Stomach (tissue), 9 donors: ENCODE results near the gene PRDM13. TPM values are rescaled to one million over a fixed set of nuclear protein-coding genes. Genes with fewer than 3 reads are reported as not detected.

Source experiments
- DNase-seq, 2 donors: peaks; one replicate each; pipeline versions ENCODE4 v3.0.0 to v3.0.0-alpha.2; 2013 to 2019
- H3K27ac ChIP-seq, 5 donors: fragments of 200-600 bp in 4 of 5; sonication (generic) in 4 of 5; one replicate each; pipeline ENCODE4 v1.5.1; 2013 to 2019; ENCODE audit warnings: mild to moderate bottlenecking in 1 of 5, moderate library complexity in 1 of 5
- H3K27me3 ChIP-seq, 3 donors: fragments of 200-600 bp; sonication (generic); one replicate each; pipeline ENCODE4 v1.5.1; 2017 to 2019; ENCODE audit warnings: mixed run types in 1 of 3
- H3K36me3 ChIP-seq, 4 donors: fragments of 200-600 bp; sonication (generic); 1 replicate in 3 of 4; 2 replicates in 1 of 4; pipeline ENCODE4 v1.5.1; 2016 to 2019
- H3K4me1 ChIP-seq, 4 donors: fragments of 200-600 bp; sonication (generic); one replicate each; pipeline ENCODE4 v1.5.1; 2016 to 2019
- H3K4me3 ChIP-seq, 4 donors: fragments of 200-600 bp; sonication (generic) in 3 of 4; one replicate each; pipeline ENCODE4 v1.5.1; 2016 to 2019; ENCODE audit warnings: mild to moderate bottlenecking in 1 of 4
- H3K9me3 ChIP-seq, 4 donors: fragments of 200-600 bp; sonication (generic); one replicate each; pipeline ENCODE4 v1.5.1; 2016 to 2019
- CTCF ChIP-seq, 7 experiments: fragments of 450-650 bp in 4 of 7; fragments of 200-600 bp in 3 of 7; sonication (generic) in 3 of 7; IDR thresholded peaks; one replicate each; pipeline ENCODE4 v1.5.1; 2016 to 2019; ENCODE audit warnings: antibody characterized with exemption in 7 of 7, control low read depth in 2 of 7, mild to moderate bottlenecking in 1 of 7
- EP300 ChIP-seq: sonication (generic); formaldehyde crosslinking; IDR thresholded peaks from one replicate; pipeline ENCODE4 v1.6.1; 2017; ENCODE audit warnings: antibody characterized with exemption
- POLR2A ChIP-seq, 4 donors: fragments of 450-650 bp; IDR thresholded peaks; one replicate each; pipeline ENCODE4 v1.6.1; 2016; ENCODE audit warnings: antibody characterized with exemption in 4 of 4, control low read depth in 2 of 4, mild to moderate bottlenecking in 1 of 4, moderate library complexity in 1 of 4
- POLR2AphosphoS5 ChIP-seq, 3 donors: sonication (generic); formaldehyde crosslinking; IDR thresholded peaks; one replicate each; pipeline ENCODE4 v1.6.1; 2016; ENCODE audit warnings: antibody characterized with exemption in 3 of 3
- WGBS, 5 donors: extraction: QIAGEN DNeasy Blood & Tissue Kit in 3 of 5; methylation state at CpG; one replicate each; pipeline versions ENCODE4 v1.1.5 to v1.1.7; 2013 to 2018; 5-methylcytosine and 5-hydroxymethylcytosine counted together
- intact Hi-C: fragments of 100-400 bp; cut with DNase I; formaldehyde crosslinking; loops from one replicate; pipeline ENCODE4 v1.15.1; 2023; ENCODE audit warnings: low total_unique reads
- polyA plus RNA-seq, 3 donors: library from polyadenylated mRNA; stranded (reverse); fragments of 200-250 nt; gene quantifications; one replicate each; pipeline ENCODE4 v1.2.3, GENCODE V29; 2013
- total RNA-seq, 5 donors: library from RNA; depleted of rRNA; stranded (reverse); fragments of >200 nt; gene quantifications; one replicate each; pipeline versions ENCODE4 v1.1.0 to v1.2.3, GENCODE V29; 2014 to 2016
- donor health status: healthy with polysubstance abuse.
- donor health status: Bipolar disorder and iron deficiency.
- donor health status: healthy.

PRDM13 gene
- total and polyA plus RNA-seq, 8 donors, result not detected

GRCh38 chr6:99587792-99588191 lies 18.8 kb upstream of the PRDM13 start:
- no peak overlapping the region for H3K4me3 ChIP-seq
- DNase-seq, result no peak
- H3K27me3 ChIP-seq, result peaks cover 11 to 71% (median 44%) of the 10 kb centered on the region in 3 donors
- H3K4me1 ChIP-seq, result peaks cover 21 to 35% (median 27%) of the 10 kb centered on the region in 4 donors
- no peak for TF ChIP-seq CTCF (IDR thresholded peaks at IDR 0.05)
- no peak for TF ChIP-seq EP300
- no peak for TF ChIP-seq POLR2A (IDR thresholded peaks at IDR 0.05)
- TF ChIP-seq POLR2AphosphoS5 (IDR thresholded peaks at IDR 0.05), result no peak
- H3K27ac ChIP-seq, result no peak overlapping the region
- 72 to 88% (median 82%) methylated on average over 4 of the region's 4 CpGs for WGBS, 5 donors
- intact Hi-C loops, result no loop called here
- no peaks in the 10 kb centered on the region for H3K9me3 ChIP-seq
- H3K36me3 ChIP-seq, result no peaks in the 10 kb centered on the region

DNA sequence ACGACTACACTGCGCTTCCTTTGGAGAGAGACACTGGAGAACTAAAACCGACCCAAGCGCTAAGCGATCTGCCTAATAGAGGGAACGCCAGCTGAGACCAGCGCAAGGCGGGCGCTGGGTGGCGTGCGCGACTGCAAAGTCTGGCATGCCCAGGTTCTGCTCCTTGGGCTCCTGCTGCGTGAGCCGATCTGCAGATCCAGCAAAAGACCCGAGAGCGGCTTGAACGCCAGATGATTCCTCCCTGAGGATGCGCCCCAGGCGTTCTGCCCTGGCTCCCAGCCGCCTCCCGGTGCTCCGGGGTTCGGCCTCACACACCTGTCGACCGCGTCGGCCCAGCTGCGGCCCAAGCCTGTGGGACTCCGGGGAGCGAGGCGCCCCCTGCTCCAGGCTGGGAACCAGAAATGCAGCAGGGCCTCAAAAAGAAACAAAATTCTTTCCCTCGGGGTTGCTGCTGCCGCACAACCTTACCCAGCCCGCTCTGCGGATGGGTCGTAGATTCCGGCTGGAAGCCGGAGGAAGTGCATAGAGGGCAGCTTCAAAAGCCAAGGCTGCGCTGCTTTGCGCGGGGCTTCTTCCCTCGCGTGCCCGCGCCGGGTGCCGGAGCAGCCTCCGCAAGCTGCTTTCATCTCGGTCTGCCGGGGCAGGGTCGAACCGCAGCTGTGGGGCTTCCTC lies 17.9 kb upstream of the PRDM13 start:
- H3K27me3 ChIP-seq, result peaks cover 11 to 76% (median 51%) of the 10 kb centered on the region in 3 donors
- peak overlapping the region; percentile 43 to 71 (median 51) for H3K4me3 ChIP-seq
- TF ChIP-seq EP300 (no peak), CTCF (IDR thresholded peaks at IDR 0.05) (peak in 4 of 7 experiments; percentile 25 to 54 (median 37))
- DNase-seq, result peak; percentile 81 to 91
- intact Hi-C loops, result no loop called here
- no peaks in the 10 kb centered on the region for H3K9me3 ChIP-seq
- no peak overlapping the region for H3K27ac ChIP-seq
- peaks cover 21 to 35% (median 27%) of the 10 kb centered on the region in 4 donors for H3K4me1 ChIP-seq
- H3K36me3 ChIP-seq, result no peaks in the 10 kb centered on the region
- WGBS, 5 donors, result 1 to 5% (median 2%) methylated on average over 16 to 52 of the region's 52 CpGs

DNA sequence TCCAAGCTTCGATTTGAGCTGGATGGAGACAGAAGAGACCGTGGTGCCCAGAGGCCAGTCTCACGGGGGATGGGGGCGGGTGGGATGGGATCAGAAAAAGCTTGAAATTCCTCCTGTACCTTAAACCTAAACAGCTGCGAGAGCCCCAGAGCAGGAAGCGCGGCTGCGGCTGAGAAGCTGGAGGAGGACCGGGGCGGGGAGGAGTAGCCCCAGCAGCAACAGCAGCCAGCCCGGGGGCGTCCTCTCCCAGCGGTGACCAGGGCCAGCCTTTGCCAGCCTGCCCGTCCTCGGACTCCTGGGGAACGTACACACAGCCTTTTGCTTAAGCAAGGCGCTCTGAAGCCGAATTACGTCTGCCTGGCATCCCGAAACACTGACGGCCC lies 17.4 kb upstream of the PRDM13 start:
- H3K9me3 ChIP-seq, result peaks cover 0 to 3% (median under 1%) of the 10 kb centered on the region in 4 donors
- intact Hi-C loops, result no loop called here
- peak overlapping the region; percentile 43 to 71 (median 51) for H3K4me3 ChIP-seq
- WGBS, 5 donors, result 3 to 9% (median 5%) methylated on average over 17 to 21 of the region's 21 CpGs
- DNase-seq, result peak in 1 of 2 donors; percentile 37
- no peak overlapping the region for H3K27ac ChIP-seq
- H3K36me3 ChIP-seq, result no peaks in the 10 kb centered on the region
- TF ChIP-seq CTCF (IDR thresholded peaks at IDR 0.05) (no peak), POLR2A (IDR thresholded peaks at IDR 0.05) (no peak), EP300 (no peak), POLR2AphosphoS5 (IDR thresholded peaks at IDR 0.05) (no peak)
- peaks cover 21 to 35% (median 27%) of the 10 kb centered on the region in 4 donors for H3K4me1 ChIP-seq
- H3K27me3 ChIP-seq, result peaks cover 12 to 76% (median 56%) of the 10 kb centered on the region in 3 donors

GRCh38 chr6:99589907-99590493 lies 16.6 kb upstream of the PRDM13 start:
- intact Hi-C loops, result no loop called here
- H3K4me1 ChIP-seq, result peaks cover 21 to 35% (median 27%) of the 10 kb centered on the region in 4 donors
- H3K9me3 ChIP-seq, result peaks cover 3 to 10% (median 8%) of the 10 kb centered on the region in 4 donors
- peaks cover 14 to 77% (median 63%) of the 10 kb centered on the region in 3 donors for H3K27me3 ChIP-seq
- TF ChIP-seq POLR2A (IDR thresholded peaks at IDR 0.05) (no peak), POLR2AphosphoS5 (IDR thresholded peaks at IDR 0.05) (no peak), EP300 (no peak), CTCF (IDR thresholded peaks at IDR 0.05) (no peak)
- WGBS, 5 donors, result 32 to 38% (median 33%) methylated on average over 10 of the region's 10 CpGs
- H3K27ac ChIP-seq, result no peak overlapping the region
- no peak for DNase-seq
- H3K4me3 ChIP-seq, result peak overlapping the region in 1 of 4 donors; percentile 28
- H3K36me3 ChIP-seq, result no peaks in the 10 kb centered on the region
